ENCODE measurements around the gene SLC13A4. TPM values are rescaled to one million over a fixed set of nuclear protein-coding genes. Genes with fewer than 3 reads are reported as not detected.

The SLC13A4 gene
- total and polyA plus RNA-seq, 4 donors: 0.01 to 0.17 (median 0.10) TPM

DNA sequence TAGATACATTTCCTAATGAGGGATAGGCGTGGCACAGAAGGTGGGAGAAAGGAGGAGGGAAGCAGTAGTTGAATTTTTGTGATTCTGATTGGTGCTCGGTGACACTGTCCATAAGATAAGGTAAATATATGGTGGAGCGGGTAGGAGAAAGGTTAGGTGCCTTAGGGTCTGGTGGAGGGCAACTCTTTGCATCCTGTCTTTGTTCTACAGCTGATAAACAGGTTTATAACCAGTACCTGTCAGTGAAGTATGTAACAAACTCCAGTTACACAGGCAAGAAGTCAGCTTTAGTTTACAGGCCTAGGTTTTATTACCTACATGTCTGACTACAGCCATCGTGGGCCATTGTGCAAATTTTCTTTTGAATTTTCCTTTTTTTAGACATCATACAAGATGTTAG, 31.5 kb upstream of the SLC13A4 start:
- peaks cover 0 to 2% (median 0%) of the 10 kb centered on the region in 4 donors for H3K27me3 ChIP-seq (ENCODE audit: control insufficient read depth in 4 of 4, insufficient read depth in 4 of 4, low read length in 3 of 4)
- DNase-seq (ENCODE audit: low spot score): no peak
- 60% methylated on average over 4 of the region's 4 CpGs for WGBS
- H3K9me3 ChIP-seq (ENCODE audit: control insufficient read depth in 4 of 4, low read length in 3 of 4): no peaks in the 10 kb centered on the region
- H3K36me3 ChIP-seq (ENCODE audit: control insufficient read depth in 4 of 4, insufficient read depth in 3 of 4, low read depth in 1 of 4, low read length in 3 of 4): no peaks in the 10 kb centered on the region
- H3K4me1 ChIP-seq (ENCODE audit: control insufficient read depth in 4 of 4, insufficient read depth in 4 of 4, low read length in 3 of 4): no peaks in the 10 kb centered on the region
- no peak overlapping the region for H3K27ac ChIP-seq (ENCODE audit: low read depth in 1 of 2, low read length in 2 of 2)
- H3K9ac ChIP-seq (ENCODE audit: low read depth in 1 of 2, low read length in 2 of 2): no peak overlapping the region
- no peak for TF ChIP-seq FOXA2 (IDR thresholded peaks at IDR 0.05)
- no peak for TF ChIP-seq HNF4A (conservative IDR thresholded peaks at IDR 0.05)
- no peak for TF ChIP-seq YY1 (IDR thresholded peaks at IDR 0.05)
- no peak for TF ChIP-seq GABPA (IDR thresholded peaks at IDR 0.05 in 1 of 2, conservative IDR thresholded peaks at IDR 0.05 in 1 of 2)
- no peak for TF ChIP-seq RXRA (IDR thresholded peaks at IDR 0.05)
- no peak for TF ChIP-seq RAD21 (IDR thresholded peaks at IDR 0.05)
- TF ChIP-seq TAF1 (conservative IDR thresholded peaks at IDR 0.05): no peak
- TF ChIP-seq, protein P1, sequence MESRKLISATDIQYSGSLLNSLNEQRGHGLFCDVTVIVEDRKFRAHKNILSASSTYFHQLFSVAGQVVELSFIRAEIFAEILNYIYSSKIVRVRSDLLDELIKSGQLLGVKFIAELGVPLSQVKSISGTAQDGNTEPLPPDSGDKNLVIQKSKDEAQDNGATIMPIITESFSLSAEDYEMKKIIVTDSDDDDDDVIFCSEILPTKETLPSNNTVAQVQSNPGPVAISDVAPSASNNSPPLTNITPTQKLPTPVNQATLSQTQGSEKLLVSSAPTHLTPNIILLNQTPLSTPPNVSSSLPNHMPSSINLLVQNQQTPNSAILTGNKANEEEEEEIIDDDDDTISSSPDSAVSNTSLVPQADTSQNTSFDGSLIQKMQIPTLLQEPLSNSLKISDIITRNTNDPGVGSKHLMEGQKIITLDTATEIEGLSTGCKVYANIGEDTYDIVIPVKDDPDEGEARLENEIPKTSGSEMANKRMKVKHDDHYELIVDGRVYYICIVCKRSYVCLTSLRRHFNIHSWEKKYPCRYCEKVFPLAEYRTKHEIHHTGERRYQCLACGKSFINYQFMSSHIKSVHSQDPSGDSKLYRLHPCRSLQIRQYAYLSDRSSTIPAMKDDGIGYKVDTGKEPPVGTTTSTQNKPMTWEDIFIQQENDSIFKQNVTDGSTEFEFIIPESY (IDR thresholded peaks at IDR 0.05): no peak
- TF ChIP-seq, protein P2, sequence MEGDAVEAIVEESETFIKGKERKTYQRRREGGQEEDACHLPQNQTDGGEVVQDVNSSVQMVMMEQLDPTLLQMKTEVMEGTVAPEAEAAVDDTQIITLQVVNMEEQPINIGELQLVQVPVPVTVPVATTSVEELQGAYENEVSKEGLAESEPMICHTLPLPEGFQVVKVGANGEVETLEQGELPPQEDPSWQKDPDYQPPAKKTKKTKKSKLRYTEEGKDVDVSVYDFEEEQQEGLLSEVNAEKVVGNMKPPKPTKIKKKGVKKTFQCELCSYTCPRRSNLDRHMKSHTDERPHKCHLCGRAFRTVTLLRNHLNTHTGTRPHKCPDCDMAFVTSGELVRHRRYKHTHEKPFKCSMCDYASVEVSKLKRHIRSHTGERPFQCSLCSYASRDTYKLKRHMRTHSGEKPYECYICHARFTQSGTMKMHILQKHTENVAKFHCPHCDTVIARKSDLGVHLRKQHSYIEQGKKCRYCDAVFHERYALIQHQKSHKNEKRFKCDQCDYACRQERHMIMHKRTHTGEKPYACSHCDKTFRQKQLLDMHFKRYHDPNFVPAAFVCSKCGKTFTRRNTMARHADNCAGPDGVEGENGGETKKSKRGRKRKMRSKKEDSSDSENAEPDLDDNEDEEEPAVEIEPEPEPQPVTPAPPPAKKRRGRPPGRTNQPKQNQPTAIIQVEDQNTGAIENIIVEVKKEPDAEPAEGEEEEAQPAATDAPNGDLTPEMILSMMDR (IDR thresholded peaks at IDR 0.05; ENCODE audit: low read depth, low read length, missing input control): no peak
- TF ChIP-seq EGR1 (IDR thresholded peaks at IDR 0.05; ENCODE audit: low read depth in 2 of 2): no peak
- TF ChIP-seq, protein P3, sequence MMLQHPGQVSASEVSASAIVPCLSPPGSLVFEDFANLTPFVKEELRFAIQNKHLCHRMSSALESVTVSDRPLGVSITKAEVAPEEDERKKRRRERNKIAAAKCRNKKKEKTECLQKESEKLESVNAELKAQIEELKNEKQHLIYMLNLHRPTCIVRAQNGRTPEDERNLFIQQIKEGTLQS (IDR thresholded peaks at IDR 0.05): no peak
- TF ChIP-seq FOXA1 (IDR thresholded peaks at IDR 0.05): no peak
- TF ChIP-seq SP1 (IDR thresholded peaks at IDR 0.05): no peak
- no peak for TF ChIP-seq HNF4G (IDR thresholded peaks at IDR 0.05)
- TF ChIP-seq, protein P4, sequence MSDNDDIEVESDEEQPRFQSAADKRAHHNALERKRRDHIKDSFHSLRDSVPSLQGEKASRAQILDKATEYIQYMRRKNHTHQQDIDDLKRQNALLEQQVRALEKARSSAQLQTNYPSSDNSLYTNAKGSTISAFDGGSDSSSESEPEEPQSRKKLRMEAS (IDR thresholded peaks at IDR 0.05): no peak
- TF ChIP-seq JUND (IDR thresholded peaks at IDR 0.05): no peak
- no peak for TF ChIP-seq NR2F2 (IDR thresholded peaks at IDR 0.05)
- no peak overlapping the region for H3K4me3 ChIP-seq (ENCODE audit: low read depth in 1 of 3, low read length in 3 of 3)

DNA sequence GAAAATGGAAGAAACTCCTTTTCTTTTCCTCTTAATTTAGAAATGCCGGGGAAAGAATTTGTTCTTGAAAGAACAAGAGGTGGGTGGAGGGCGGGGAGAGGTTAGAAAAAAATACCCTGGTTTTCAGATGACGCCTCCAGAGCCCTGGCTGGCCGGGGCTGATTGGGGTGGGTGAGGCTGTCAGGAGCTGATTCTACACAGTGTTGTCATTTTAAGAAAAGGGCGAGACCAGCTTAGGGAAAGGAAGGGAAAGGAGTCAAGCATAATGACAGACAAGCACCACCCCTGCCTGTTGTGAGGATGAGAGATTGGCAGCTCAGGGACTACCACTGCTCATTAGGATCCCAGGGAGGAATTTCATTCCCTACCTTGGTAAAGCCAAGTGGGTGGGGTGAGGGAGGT, 30.5 kb upstream of the SLC13A4 start:
- Histone ChIP-seq H3K4me3 (ENCODE audit: low read depth in 1 of 3, low read length in 3 of 3) (no peak overlapping the region), H3K27ac (ENCODE audit: low read depth in 1 of 2, low read length in 2 of 2) (peak overlapping the region; percentile 62 to 66), H3K9ac (ENCODE audit: low read depth in 1 of 2, low read length in 2 of 2) (no peak overlapping the region), H3K9me3 (ENCODE audit: control insufficient read depth in 4 of 4, low read length in 3 of 4) (no peaks in the 10 kb centered on the region), H3K4me1 (ENCODE audit: control insufficient read depth in 4 of 4, insufficient read depth in 4 of 4, low read length in 3 of 4) (no peaks in the 10 kb centered on the region), H3K27me3 (ENCODE audit: control insufficient read depth in 4 of 4, insufficient read depth in 4 of 4, low read length in 3 of 4) (peaks cover 0 to 2% (median 0%) of the 10 kb centered on the region in 4 donors), H3K36me3 (ENCODE audit: control insufficient read depth in 4 of 4, insufficient read depth in 3 of 4, low read depth in 1 of 4, low read length in 3 of 4) (no peaks in the 10 kb centered on the region)
- DNase-seq (ENCODE audit: low spot score): peak; percentile 56
- 49% methylated on average over 5 of the region's 5 CpGs for WGBS
- peak; percentile 19 for TF ChIP-seq NR2F2 (IDR thresholded peaks at IDR 0.05)
- TF ChIP-seq, protein P2 (IDR thresholded peaks at IDR 0.05; ENCODE audit: low read depth, low read length, missing input control): no peak

All from liver (tissue), 9 donors.